ENCODE data around the gene USP17L28. TPM values are rescaled to one million over a fixed set of nuclear protein-coding genes. Genes with fewer than 3 reads are reported as not detected.
"Not testable (repeated sequence)": the region's sequence is repeated elsewhere in the genome, so short reads cannot be mapped to it uniquely, and the experiment has no call there.

Gene USP17L28, protein sequence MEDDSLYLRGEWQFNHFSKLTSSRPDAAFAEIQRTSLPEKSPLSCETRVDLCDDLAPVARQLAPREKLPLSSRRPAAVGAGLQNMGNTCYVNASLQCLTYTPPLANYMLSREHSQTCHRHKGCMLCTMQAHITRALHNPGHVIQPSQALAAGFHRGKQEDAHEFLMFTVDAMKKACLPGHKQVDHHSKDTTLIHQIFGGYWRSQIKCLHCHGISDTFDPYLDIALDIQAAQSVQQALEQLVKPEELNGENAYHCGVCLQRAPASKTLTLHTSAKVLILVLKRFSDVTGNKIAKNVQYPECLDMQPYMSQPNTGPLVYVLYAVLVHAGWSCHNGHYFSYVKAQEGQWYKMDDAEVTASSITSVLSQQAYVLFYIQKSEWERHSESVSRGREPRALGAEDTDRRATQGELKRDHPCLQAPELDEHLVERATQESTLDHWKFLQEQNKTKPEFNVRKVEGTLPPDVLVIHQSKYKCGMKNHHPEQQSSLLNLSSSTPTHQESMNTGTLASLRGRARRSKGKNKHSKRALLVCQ
- not detected in 2 replicates for total RNA-seq (2014; rRNA removed; shearing (Covaris generic))

DNA sequence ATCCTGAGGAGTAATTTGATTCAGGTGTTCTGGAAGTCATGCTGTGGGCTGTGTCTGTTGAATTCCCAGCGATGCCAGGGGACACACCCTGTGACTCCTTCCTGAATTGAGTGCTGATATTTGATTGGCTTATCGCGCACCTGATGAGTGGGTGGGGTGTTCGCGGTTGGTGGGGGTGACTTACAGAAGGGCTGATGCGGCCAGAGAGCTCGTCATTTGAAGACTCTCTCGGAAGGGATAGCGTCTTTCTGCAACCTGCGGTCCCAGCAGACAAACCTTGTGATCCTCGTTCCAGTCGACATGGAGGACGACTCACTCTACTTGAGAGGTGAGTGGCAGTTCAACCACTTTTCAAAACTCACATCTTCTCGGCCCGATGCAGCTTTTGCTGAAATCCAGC, at the start of gene USP17L28:
TSS of gene USP17L28 (plus strand) at position 301 of the 400 bp plus-strand sequence. CDS start at position 301, 0 bp downstream.
- not testable (repeated sequence) for DNase-seq (ENCODE audit: low read depth)

DNA sequence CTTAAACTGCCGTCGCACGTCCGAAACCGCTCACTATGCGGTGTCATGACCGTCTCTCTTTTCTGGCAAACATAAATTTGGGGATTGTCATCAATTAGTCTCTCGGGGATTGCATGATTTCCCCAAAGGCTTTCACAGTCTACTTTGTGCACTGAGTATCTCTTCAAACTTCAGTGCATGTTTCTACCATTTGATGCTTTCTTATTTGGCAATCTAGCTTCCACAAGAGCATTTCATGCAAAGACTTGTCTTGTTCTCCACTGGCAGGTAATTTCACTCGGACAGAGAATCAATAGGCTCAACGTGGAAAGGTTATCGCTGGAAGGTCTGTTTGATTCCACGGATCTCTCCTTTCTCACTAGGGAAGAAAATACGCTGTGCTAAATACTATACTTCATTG, 24.5 kb upstream of the USP17L28 start:
- not testable (repeated sequence) for DNase-seq (ENCODE audit: low read depth)

DNA sequence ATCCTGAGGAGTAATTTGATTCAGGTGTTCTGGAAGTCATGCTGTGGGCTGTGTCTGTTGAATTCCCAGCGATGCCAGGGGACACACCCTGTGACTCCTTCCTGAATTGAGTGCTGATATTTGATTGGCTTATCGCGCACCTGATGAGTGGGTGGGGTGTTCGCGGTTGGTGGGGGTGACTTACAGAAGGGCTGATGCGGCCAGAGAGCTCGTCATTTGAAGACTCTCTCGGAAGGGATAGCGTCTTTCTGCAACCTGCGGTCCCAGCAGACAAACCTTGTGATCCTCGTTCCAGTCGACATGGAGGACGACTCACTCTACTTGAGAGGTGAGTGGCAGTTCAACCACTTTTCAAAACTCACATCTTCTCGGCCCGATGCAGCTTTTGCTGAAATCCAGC, 23.8 kb upstream of the USP17L28 start, which contains the start of gene USP17L24:
TSS of gene USP17L24 (plus strand) at position 301 of the 400 bp plus-strand sequence. CDS start at position 301, 0 bp downstream.
- DNase-seq (ENCODE audit: low read depth): not testable (repeated sequence)

DNA sequence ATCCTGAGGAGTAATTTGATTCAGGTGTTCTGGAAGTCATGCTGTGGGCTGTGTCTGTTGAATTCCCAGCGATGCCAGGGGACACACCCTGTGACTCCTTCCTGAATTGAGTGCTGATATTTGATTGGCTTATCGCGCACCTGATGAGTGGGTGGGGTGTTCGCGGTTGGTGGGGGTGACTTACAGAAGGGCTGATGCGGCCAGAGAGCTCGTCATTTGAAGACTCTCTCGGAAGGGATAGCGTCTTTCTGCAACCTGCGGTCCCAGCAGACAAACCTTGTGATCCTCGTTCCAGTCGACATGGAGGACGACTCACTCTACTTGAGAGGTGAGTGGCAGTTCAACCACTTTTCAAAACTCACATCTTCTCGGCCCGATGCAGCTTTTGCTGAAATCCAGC, 19.1 kb upstream of the USP17L28 start, which contains the start of gene USP17L25:
TSS of gene USP17L25 (plus strand) at position 301 of the 400 bp plus-strand sequence. CDS start at position 301, 0 bp downstream.
- not testable (repeated sequence) for DNase-seq (ENCODE audit: low read depth)

DNA sequence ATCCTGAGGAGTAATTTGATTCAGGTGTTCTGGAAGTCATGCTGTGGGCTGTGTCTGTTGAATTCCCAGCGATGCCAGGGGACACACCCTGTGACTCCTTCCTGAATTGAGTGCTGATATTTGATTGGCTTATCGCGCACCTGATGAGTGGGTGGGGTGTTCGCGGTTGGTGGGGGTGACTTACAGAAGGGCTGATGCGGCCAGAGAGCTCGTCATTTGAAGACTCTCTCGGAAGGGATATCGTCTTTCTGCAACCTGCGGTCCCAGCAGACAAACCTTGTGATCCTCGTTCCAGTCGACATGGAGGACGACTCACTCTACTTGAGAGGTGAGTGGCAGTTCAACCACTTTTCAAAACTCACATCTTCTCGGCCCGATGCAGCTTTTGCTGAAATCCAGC, 14.3 kb upstream of the USP17L28 start, which contains the start of gene USP17L26:
TSS of gene USP17L26 (plus strand) at position 301 of the 400 bp plus-strand sequence. CDS start at position 301, 0 bp downstream.
- not testable (repeated sequence) for DNase-seq (ENCODE audit: low read depth)

DNA sequence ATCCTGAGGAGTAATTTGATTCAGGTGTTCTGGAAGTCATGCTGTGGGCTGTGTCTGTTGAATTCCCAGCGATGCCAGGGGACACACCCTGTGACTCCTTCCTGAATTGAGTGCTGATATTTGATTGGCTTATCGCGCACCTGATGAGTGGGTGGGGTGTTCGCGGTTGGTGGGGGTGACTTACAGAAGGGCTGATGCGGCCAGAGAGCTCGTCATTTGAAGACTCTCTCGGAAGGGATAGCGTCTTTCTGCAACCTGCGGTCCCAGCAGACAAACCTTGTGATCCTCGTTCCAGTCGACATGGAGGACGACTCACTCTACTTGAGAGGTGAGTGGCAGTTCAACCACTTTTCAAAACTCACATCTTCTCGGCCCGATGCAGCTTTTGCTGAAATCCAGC, 9.6 kb upstream of the USP17L28 start, which contains the start of gene USP17L5:
TSS of gene USP17L5 (plus strand) at position 301 of the 400 bp plus-strand sequence. CDS start at position 301, 0 bp downstream.
- not testable (repeated sequence) for DNase-seq (ENCODE audit: low read depth)

DNA sequence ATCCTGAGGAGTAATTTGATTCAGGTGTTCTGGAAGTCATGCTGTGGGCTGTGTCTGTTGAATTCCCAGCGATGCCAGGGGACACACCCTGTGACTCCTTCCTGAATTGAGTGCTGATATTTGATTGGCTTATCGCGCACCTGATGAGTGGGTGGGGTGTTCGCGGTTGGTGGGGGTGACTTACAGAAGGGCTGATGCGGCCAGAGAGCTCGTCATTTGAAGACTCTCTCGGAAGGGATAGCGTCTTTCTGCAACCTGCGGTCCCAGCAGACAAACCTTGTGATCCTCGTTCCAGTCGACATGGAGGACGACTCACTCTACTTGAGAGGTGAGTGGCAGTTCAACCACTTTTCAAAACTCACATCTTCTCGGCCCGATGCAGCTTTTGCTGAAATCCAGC, 4.8 kb upstream of the USP17L28 start, which contains the start of gene USP17L27:
TSS of gene USP17L27 (plus strand) at position 301 of the 400 bp plus-strand sequence. CDS start at position 301, 0 bp downstream.
- DNase-seq (ENCODE audit: low read depth): not testable (repeated sequence)

DNA sequence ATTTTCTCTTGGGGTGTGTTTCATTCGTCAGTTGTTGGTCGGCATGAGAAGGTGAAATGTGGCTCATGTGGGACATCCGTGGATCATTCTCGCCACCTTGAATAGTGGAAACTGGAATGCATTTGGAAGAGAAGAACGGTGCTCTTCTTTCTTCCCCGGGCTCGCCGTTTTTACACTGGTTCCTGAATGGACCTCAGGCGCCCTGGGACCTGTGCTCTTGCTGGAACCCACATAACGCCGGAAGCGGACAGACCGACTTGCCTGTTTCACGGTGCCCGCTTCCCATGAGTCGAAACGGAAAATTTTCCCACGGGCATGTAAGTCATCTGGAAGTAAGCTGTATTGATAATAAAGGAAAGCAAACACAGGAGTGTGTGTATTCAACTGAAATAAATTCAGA, 2.2 kb downstream of the USP17L28 start:
- not testable (repeated sequence) for DNase-seq (ENCODE audit: low read depth)

DNA sequence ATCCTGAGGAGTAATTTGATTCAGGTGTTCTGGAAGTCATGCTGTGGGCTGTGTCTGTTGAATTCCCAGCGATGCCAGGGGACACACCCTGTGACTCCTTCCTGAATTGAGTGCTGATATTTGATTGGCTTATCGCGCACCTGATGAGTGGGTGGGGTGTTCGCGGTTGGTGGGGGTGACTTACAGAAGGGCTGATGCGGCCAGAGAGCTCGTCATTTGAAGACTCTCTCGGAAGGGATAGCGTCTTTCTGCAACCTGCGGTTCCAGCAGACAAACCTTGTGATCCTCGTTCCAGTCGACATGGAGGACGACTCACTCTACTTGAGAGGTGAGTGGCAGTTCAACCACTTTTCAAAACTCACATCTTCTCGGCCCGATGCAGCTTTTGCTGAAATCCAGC, 4.6 kb downstream of the USP17L28 start, which contains the start of gene USP17L29:
TSS of gene USP17L29 (plus strand) at position 301 of the 400 bp plus-strand sequence. CDS start at position 301, 0 bp downstream.
- not testable (repeated sequence) for DNase-seq (ENCODE audit: low read depth)

DNA sequence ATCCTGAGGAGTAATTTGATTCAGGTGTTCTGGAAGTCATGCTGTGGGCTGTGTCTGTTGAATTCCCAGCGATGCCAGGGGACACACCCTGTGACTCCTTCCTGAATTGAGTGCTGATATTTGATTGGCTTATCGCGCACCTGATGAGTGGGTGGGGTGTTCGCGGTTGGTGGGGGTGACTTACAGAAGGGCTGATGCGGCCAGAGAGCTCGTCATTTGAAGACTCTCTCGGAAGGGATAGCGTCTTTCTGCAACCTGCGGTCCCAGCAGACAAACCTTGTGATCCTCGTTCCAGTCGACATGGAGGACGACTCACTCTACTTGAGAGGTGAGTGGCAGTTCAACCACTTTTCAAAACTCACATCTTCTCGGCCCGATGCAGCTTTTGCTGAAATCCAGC, 14.1 kb downstream of the USP17L28 start, which contains the start of gene USP17L30:
TSS of gene USP17L30 (plus strand) at position 301 of the 400 bp plus-strand sequence. CDS start at position 301, 0 bp downstream.
- DNase-seq (ENCODE audit: low read depth): not testable (repeated sequence)

DNA sequence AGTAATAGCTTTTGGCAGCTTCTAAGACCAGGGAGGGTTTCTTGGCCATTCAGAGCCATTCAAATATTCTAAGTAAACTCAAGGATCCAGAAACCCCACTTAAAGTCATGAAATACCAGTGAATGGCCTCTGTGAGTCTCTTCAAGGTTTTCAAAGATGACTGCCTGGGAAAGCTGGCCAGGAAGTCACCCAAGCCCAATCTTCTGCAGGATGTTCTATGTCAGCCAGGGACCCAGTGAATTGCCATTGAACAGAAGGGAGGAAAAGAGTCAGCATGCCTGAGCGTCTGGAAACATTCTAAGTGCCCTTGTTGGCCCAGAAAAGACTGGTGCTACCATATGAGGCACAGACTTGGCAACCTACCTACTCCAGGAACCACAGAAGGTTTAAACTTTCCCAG, 31.2 kb downstream of the USP17L28 start:
- not testable (repeated sequence) for DNase-seq (ENCODE audit: low read depth)

DNA sequence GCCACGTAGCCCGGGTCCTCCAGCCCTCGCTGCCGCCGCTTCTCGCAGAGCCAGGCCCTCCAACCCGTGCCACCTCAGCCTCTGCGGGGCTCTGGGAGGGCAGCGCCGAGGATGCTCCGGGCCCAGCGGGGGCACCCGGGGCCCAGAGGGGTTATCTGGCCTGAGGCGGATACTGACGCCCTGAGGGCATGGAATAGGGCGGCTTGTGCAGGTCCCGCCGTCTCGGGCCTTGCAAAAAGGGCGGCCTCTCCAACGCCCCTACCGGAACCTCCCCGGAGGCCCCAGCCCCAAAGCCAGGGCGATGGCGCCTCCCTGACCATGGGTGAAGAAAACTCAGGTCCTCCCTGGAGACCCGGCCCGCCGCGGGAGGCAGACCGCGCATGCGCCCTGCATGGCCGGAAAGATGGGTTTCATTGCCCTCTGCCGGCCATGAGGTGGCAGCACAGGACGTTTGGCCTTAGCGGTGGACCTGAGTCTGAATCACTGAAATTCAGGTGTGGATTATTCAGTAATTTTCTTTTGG, 32.4 kb downstream of the USP17L28 start:
- not testable (repeated sequence) for DNase-seq (ENCODE audit: low read depth)

DNA sequence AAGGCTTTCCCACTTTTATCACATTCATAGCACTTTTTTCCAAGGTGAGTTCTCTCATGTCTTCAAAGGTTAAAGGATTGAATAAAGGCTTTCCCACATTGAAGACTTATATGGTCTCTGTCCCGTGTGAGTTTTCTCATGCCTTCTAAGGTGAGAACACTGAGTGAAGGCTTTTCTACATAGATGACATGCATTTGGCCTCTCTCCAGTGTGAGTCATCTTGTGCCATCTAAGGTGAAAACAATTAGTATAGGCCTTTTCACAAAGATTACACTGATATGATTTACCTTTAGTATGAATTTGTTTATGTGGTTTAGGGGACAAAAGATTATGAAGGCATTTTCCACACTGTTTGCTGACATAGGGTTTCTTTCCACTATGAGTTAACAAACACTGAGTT, 35.4 kb downstream of the USP17L28 start:
- DNase-seq (ENCODE audit: low read depth): no peak

DNA sequence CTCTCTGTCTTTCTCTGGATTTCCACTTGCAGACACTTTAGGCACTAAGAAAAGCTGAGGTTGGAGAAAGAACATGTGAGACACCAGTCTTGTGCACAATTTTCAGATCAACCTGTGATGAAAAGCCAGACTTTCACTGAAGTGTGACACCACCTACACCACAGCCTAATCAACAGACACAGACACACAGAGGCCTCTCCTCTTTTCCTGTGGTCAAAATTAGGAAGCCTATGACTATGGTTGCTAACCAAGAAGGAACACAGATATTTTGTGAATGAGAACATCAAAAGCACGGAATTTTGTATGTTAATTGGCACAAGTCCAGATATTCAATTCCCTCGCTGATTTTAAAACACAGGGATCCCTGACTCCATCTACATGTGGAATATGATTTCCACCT, 40.3 kb downstream of the USP17L28 start:
- DNase-seq (ENCODE audit: low read depth): not testable (repeated sequence)

Other genes starting within 250 kb of the USP17L28 start
- gene FAM90A26, start 178.5 kb upstream of the USP17L28 start, total RNA-seq (2014; rRNA removed; shearing (Covaris generic)): not detected in 2 replicates
- gene USP17L10, start 138.2 kb upstream of the USP17L28 start, total RNA-seq (2014; rRNA removed; shearing (Covaris generic)): not detected in 2 replicates
- not detected in 2 replicates for gene USP17L11, start 133.5 kb upstream of the USP17L28 start, total RNA-seq (2014; rRNA removed; shearing (Covaris generic))
- gene USP17L12, start 128.7 kb upstream of the USP17L28 start, total RNA-seq (2014; rRNA removed; shearing (Covaris generic)): not detected in 2 replicates
- gene USP17L13, start 124.0 kb upstream of the USP17L28 start, total RNA-seq (2014; rRNA removed; shearing (Covaris generic)): not detected in 2 replicates
- 0.34 TPM in 1 of 2 replicates, not detected in the other for gene USP17L15, start 114.5 kb upstream of the USP17L28 start, total RNA-seq (2014; rRNA removed; shearing (Covaris generic))
- not detected in 2 replicates for gene USP17L17, start 105.0 kb upstream of the USP17L28 start, total RNA-seq (2014; rRNA removed; shearing (Covaris generic))
- not detected in 2 replicates for gene USP17L18, start 100.3 kb upstream of the USP17L28 start, total RNA-seq (2014; rRNA removed; shearing (Covaris generic))
- not detected in 2 replicates for gene USP17L19, start 95.5 kb upstream of the USP17L28 start, total RNA-seq (2014; rRNA removed; shearing (Covaris generic))
- gene USP17L20, start 90.8 kb upstream of the USP17L28 start, total RNA-seq (2014; rRNA removed; shearing (Covaris generic)): not detected in 2 replicates
- not detected in 2 replicates for gene USP17L21, start 86.0 kb upstream of the USP17L28 start, total RNA-seq (2014; rRNA removed; shearing (Covaris generic))
- gene USP17L22, start 81.3 kb upstream of the USP17L28 start, total RNA-seq (2014; rRNA removed; shearing (Covaris generic)): not detected in 2 replicates
- not detected in 2 replicates for gene USP17L24, start 23.7 kb upstream of the USP17L28 start, total RNA-seq (2014; rRNA removed; shearing (Covaris generic))
- not detected in 2 replicates for gene USP17L25, start 19.0 kb upstream of the USP17L28 start, total RNA-seq (2014; rRNA removed; shearing (Covaris generic))
- not detected in 2 replicates for gene USP17L26, start 14.2 kb upstream of the USP17L28 start, total RNA-seq (2014; rRNA removed; shearing (Covaris generic))
- not detected in 2 replicates for gene USP17L5, start 9.5 kb upstream of the USP17L28 start, total RNA-seq (2014; rRNA removed; shearing (Covaris generic))
- not detected in 2 replicates for gene USP17L27, start 4.7 kb upstream of the USP17L28 start, total RNA-seq (2014; rRNA removed; shearing (Covaris generic))
- not detected in 2 replicates for gene USP17L29, start 4.7 kb downstream of the USP17L28 start, total RNA-seq (2014; rRNA removed; shearing (Covaris generic))
- not detected in 2 replicates for gene USP17L30, start 14.2 kb downstream of the USP17L28 start, total RNA-seq (2014; rRNA removed; shearing (Covaris generic))
- not detected in 2 replicates for gene DEFB131A, start 95.5 kb downstream of the USP17L28 start, total RNA-seq (2014; rRNA removed; shearing (Covaris generic))